ENCODE results near the gene SOX8. TPM values are rescaled to one million over a fixed set of nuclear protein-coding genes. Genes with fewer than 3 reads are reported as not detected.

SOX8 gene
- total RNA-seq, 1 donor from 2014 or later = 0.98 TPM

- no peak for FAIRE-seq
- Mint-ChIP-seq H3K27ac (ENCODE audit: unreplicated experiment) (no peak overlapping the region), H3K4me3 (ENCODE audit: unreplicated experiment) (no peak overlapping the region), H3K36me3 (ENCODE audit: low read depth, unreplicated experiment) (no peaks in the 10 kb centered on the region), H3K27me3 (ENCODE audit: low read depth, unreplicated experiment) (peaks cover 28% of the 10 kb centered on the region), H3K9me3 (ENCODE audit: unreplicated experiment) (no peaks in the 10 kb centered on the region), H3K4me1 (ENCODE audit: low read depth, unreplicated experiment) (peaks cover 3% of the 10 kb centered on the region)
- Histone ChIP-seq H3K4me2 (ENCODE audit: low read length) (peak overlapping the region; percentile 79), H3K4me1 (ENCODE audit: insufficient read depth, low read length) (peaks cover 15% of the 10 kb centered on the region), H3K9me3 (ENCODE audit: insufficient read depth, low read depth, low read length) (no peaks in the 10 kb centered on the region), H2AFZ (ENCODE audit: low read depth, low read length) (no peak overlapping the region), H3K4me3 (ENCODE audit: insufficient read depth, low read depth, low read length) (no peak overlapping the region), H3K27ac (ENCODE audit: low read depth, low read length) (no peak overlapping the region), H3K79me2 (ENCODE audit: insufficient read depth, low read length) (no peaks in the 10 kb centered on the region), H3K9ac (ENCODE audit: low read length) (no peak overlapping the region), H3K27me3 (ENCODE audit: insufficient read depth, low read length) (peaks cover 22% of the 10 kb centered on the region), H4K20me1 (ENCODE audit: insufficient read depth, low read length) (no peaks in the 10 kb centered on the region), H3K36me3 (ENCODE audit: insufficient read depth, low read length) (no peaks in the 10 kb centered on the region)
- DNase-seq (ENCODE audit: low read depth) = no peak
- TF ChIP-seq CTCF (IDR thresholded peaks at IDR 0.05; ENCODE audit: insufficient read depth, low read depth, low read length) = no peak
- no peak for TF ChIP-seq EZH2 (IDR thresholded peaks at IDR 0.05; ENCODE audit: insufficient read depth, low read length)
Observed at GRCh38 chr16:1020091-1020399, 38.5 kb downstream of the SOX8 start.

DNA sequence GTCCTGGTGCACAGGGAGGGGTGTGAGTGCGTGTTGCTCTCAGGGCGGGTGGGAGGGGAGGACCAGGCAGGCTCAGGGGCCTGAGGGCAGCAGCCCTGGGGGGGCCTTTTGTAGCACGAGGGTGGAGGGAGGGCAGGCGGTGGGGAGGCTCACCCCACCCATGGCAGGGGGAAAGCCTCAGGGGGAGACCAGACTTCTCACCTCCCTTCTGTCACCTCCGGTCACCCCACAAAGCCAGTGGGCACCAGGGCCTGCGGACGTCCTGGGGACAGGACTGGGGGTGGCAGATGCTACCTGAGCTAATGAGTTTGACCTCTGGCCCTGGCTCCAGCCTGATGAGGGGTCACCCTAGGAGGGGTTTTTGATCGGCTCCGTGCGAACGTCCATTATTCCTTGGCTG lies 39.0 kb downstream of the SOX8 start:
- peaks cover 15% of the 10 kb centered on the region for H3K4me1 ChIP-seq (ENCODE audit: insufficient read depth, low read length)
- FAIRE-seq (no peak), DNase-seq (ENCODE audit: low read depth) (no peak)
- no peak overlapping the region for H3K27ac ChIP-seq (ENCODE audit: low read depth, low read length)
- no peak overlapping the region for H3K9ac ChIP-seq (ENCODE audit: low read length)
- no peaks in the 10 kb centered on the region for H3K9me3 ChIP-seq (ENCODE audit: insufficient read depth, low read depth, low read length)
- Mint-ChIP-seq H3K36me3 (ENCODE audit: low read depth, unreplicated experiment) (no peaks in the 10 kb centered on the region), H3K27me3 (ENCODE audit: low read depth, unreplicated experiment) (peaks cover 30% of the 10 kb centered on the region), H3K27ac (ENCODE audit: unreplicated experiment) (no peak overlapping the region), H3K4me3 (ENCODE audit: unreplicated experiment) (no peak overlapping the region), H3K9me3 (ENCODE audit: unreplicated experiment) (no peaks in the 10 kb centered on the region), H3K4me1 (ENCODE audit: low read depth, unreplicated experiment) (no peaks in the 10 kb centered on the region)
- H3K27me3 ChIP-seq (ENCODE audit: insufficient read depth, low read length) = peaks cover 25% of the 10 kb centered on the region
- no peaks in the 10 kb centered on the region for H3K36me3 ChIP-seq (ENCODE audit: insufficient read depth, low read length)
- H3K4me3 ChIP-seq (ENCODE audit: insufficient read depth, low read depth, low read length) = no peak overlapping the region
- no peak overlapping the region for H3K4me2 ChIP-seq (ENCODE audit: low read length)
- no peak overlapping the region for H2AFZ ChIP-seq (ENCODE audit: low read depth, low read length)
- TF ChIP-seq EZH2 (IDR thresholded peaks at IDR 0.05; ENCODE audit: insufficient read depth, low read length) (no peak), CTCF (IDR thresholded peaks at IDR 0.05; ENCODE audit: insufficient read depth, low read depth, low read length) (no peak)
- no peaks in the 10 kb centered on the region for H4K20me1 ChIP-seq (ENCODE audit: insufficient read depth, low read length)
- no peaks in the 10 kb centered on the region for H3K79me2 ChIP-seq (ENCODE audit: insufficient read depth, low read length)

GRCh38 chr16:1021553-1022160 lies 40.1 kb downstream of the SOX8 start:
- Histone ChIP-seq H3K27me3 (ENCODE audit: insufficient read depth, low read length) (peaks cover 33% of the 10 kb centered on the region), H3K4me2 (ENCODE audit: low read length) (no peak overlapping the region), H3K9ac (ENCODE audit: low read length) (no peak overlapping the region), H3K9me3 (ENCODE audit: insufficient read depth, low read depth, low read length) (no peaks in the 10 kb centered on the region), H3K79me2 (ENCODE audit: insufficient read depth, low read length) (no peaks in the 10 kb centered on the region), H3K27ac (ENCODE audit: low read depth, low read length) (no peak overlapping the region), H3K36me3 (ENCODE audit: insufficient read depth, low read length) (no peaks in the 10 kb centered on the region), H3K4me1 (ENCODE audit: insufficient read depth, low read length) (peaks cover 15% of the 10 kb centered on the region), H2AFZ (ENCODE audit: low read depth, low read length) (no peak overlapping the region), H3K4me3 (ENCODE audit: insufficient read depth, low read depth, low read length) (no peak overlapping the region), H4K20me1 (ENCODE audit: insufficient read depth, low read length) (no peaks in the 10 kb centered on the region)
- DNase-seq (ENCODE audit: low read depth) = no peak
- Mint-ChIP-seq H3K27ac (ENCODE audit: unreplicated experiment) (no peak overlapping the region), H3K9me3 (ENCODE audit: unreplicated experiment) (no peaks in the 10 kb centered on the region), H3K4me1 (ENCODE audit: low read depth, unreplicated experiment) (no peaks in the 10 kb centered on the region), H3K36me3 (ENCODE audit: low read depth, unreplicated experiment) (no peaks in the 10 kb centered on the region), H3K4me3 (ENCODE audit: unreplicated experiment) (no peak overlapping the region), H3K27me3 (ENCODE audit: low read depth, unreplicated experiment) (peaks cover 36% of the 10 kb centered on the region)
- TF ChIP-seq CTCF (IDR thresholded peaks at IDR 0.05; ENCODE audit: insufficient read depth, low read depth, low read length) = no peak
- TF ChIP-seq EZH2 (IDR thresholded peaks at IDR 0.05; ENCODE audit: insufficient read depth, low read length) = no peak
- no peak for FAIRE-seq
